KBM-7 (cell line): Measurements from ENCODE around the gene EYS.
"Not testable (repeated sequence)": the region's sequence is repeated elsewhere in the genome, so short reads cannot be mapped to it uniquely, and the experiment has no call there.

Source experiments
- DNase-seq: peaks from one replicate; pipeline ENCODE4 v3.0.0-alpha.2; 2015
- in situ Hi-C: fragments of 300-500 bp; cut with MboI; formaldehyde crosslinking; loops from 2 replicates; pipeline ENCODE4 v1.14.3; 2020; ENCODE audit warnings: low sequenced_read_pairs, low pct_unique_long_range_greater_than_20kb, mixed read lengths

EYS gene

GRCh38 chr6:63947792-63948529 is 1759.1 kb downstream of the EYS start:
- no peak for DNase-seq
- in situ Hi-C loops = no loop called here

GRCh38 chr6:63945987-63946386 is 1761.0 kb downstream of the EYS start:
- in situ Hi-C loops = no loop called here
- no peak for DNase-seq

- no peak for DNase-seq
- in situ Hi-C loops = no loop called here
Observed at GRCh38 chr6:63943826-63944225, 1763.2 kb downstream of the EYS start.

GRCh38 chr6:63941747-63942470 is 1765.1 kb downstream of the EYS start:
- in situ Hi-C loops = no loop called here
- peak; percentile 39 for DNase-seq

- in situ Hi-C loops = no loop called here
Observed at GRCh38 chr6:63940056-63940455, 1767.0 kb downstream of the EYS start.

GRCh38 chr6:63936399-63936798 is 1770.6 kb downstream of the EYS start:
- no peak for DNase-seq
- in situ Hi-C loops = no loop called here

More at GRCh38 chr6:63940056-63940455, 1767.0 kb downstream of the EYS start:
- no peak for DNase-seq

- in situ Hi-C loops = no loop called here
Observed at GRCh38 chr6:63935732-63936131, 1771.3 kb downstream of the EYS start.

GRCh38 chr6:63933948-63934347 is 1773.1 kb downstream of the EYS start:
- in situ Hi-C loops, DNase-seq: not testable (repeated sequence)

More at GRCh38 chr6:63935732-63936131, 1771.3 kb downstream of the EYS start:
- DNase-seq = no peak

- in situ Hi-C loops = no loop called here
- no peak for DNase-seq
Observed at GRCh38 chr6:63930848-63931247, 1776.2 kb downstream of the EYS start.

- no peak for DNase-seq
- in situ Hi-C loops = no loop called here
Observed at GRCh38 chr6:63929111-63929510, 1777.9 kb downstream of the EYS start.

GRCh38 chr6:63928613-63929012 is 1778.4 kb downstream of the EYS start:
- in situ Hi-C loops = no loop called here
- no peak for DNase-seq

GRCh38 chr6:63926950-63927927 is 1779.8 kb downstream of the EYS start:
- in situ Hi-C loops = no loop called here
- no peak for DNase-seq

GRCh38 chr6:63926258-63926780 is 1780.7 kb downstream of the EYS start:
- no peak for DNase-seq
- in situ Hi-C loops = no loop called here

- in situ Hi-C loops = no loop called here
- peak; percentile 19 for DNase-seq
Observed at GRCh38 chr6:63923139-63923739, 1783.8 kb downstream of the EYS start.

GRCh38 chr6:63919556-63920110 is 1787.4 kb downstream of the EYS start:
- in situ Hi-C loops = no loop called here
- DNase-seq = no peak

- no peak for DNase-seq
- in situ Hi-C loops = no loop called here
Observed at GRCh38 chr6:63912887-63913286, 1794.1 kb downstream of the EYS start.

- no peak for DNase-seq
- in situ Hi-C loops = no loop called here
Observed at GRCh38 chr6:63910863-63911551, 1796.0 kb downstream of the EYS start.

GRCh38 chr6:63904650-63905248 is 1802.3 kb downstream of the EYS start:
- in situ Hi-C loops = no loop called here
- peak; percentile 74 for DNase-seq
